Measurements from ENCODE around the gene NBL1.

The NBL1 gene

DNA sequence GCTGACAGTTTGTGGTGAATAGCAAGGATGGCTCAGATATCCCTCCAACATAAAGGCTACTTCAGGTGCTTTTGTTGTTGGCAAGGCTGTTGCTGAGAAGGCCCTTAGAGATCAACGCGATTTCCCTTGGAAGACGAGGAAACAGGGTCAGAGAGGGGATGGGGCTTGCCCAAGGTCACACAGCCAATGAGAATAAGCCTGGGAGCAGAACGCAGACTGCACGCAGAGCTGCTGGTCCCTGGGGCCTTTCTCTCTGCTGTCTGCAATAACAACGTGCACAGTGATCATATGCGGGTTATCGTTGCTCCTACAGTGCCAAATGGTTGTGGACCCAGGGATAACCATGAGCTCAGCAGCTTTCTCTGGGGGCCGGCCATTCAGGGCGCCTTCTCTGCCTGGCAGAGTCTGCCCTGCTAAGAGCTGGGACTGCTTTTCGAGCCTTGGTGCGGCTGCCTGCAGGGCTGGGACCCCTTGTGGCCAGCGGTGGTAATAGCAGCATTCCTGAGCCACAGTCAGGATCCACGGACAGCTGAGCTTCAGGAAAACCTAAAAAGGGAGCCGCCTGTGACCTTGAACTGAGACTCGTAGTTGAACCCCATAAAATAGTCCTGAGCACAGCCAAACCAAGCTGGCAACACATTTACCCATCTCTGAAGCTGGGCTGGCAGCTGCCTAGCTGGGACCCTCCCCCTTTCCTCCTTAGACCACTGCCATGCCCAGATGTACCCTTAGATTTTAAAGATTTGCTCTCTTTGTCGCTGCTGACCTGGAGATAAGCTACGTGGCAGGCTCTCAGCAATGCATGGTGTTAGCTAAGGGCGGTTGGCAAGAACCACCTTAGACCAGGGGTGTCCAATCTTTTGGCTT is 60.4 kb downstream of the NBL1 start:
- peak; percentile 49 for DNase-seq

GRCh38 chr1:19705464-19705863 is 61.4 kb downstream of the NBL1 start:
- DNase-seq = no peak

GRCh38 chr1:19706136-19706535 is 62.0 kb downstream of the NBL1 start:
- no peak for DNase-seq

Measured in central memory CD4-positive, alpha-beta T cell (primary cell).